ENCODE results near the gene RRAGB. TPM values are rescaled to one million over a fixed set of nuclear protein-coding genes. Genes with fewer than 3 reads are reported as not detected.
"Not testable (repeated sequence)": the region's sequence is repeated elsewhere in the genome, so short reads cannot be mapped to it uniquely, and the experiment has no call there.

RRAGB gene
- total RNA-seq, 1 donor = 34.0 TPM

DNA sequence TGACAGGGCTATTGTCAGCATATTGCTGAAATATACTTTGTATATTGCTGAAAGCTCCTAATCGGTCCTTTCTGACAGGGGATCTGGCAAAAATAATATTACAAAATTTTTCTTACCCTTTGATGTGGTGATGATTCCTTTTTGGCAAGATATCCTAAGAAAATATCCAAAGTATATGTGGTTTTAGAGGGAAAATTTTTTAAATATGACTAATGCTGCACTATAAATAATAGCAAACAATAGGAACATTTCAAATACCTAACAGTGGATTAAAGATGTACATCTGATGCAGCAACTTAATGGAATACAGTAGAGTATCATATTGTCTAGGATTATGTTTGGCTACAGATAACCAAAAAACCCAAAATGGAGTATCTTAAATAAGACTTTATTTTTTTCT is 49.6 kb downstream of the RRAGB start:
- H3K79me2 ChIP-seq (ENCODE audit: insufficient read depth, low read length) = no peaks in the 10 kb centered on the region

GRCh38 chrX:55774419-55774818 is 56.9 kb downstream of the RRAGB start:
- H3K9me3 ChIP-seq (ENCODE audit: low read depth, low read length); H3K4me2 ChIP-seq (ENCODE audit: insufficient read depth, low read length); H2AFZ ChIP-seq (ENCODE audit: low read length); H3K36me3 ChIP-seq (ENCODE audit: insufficient read depth, low read length); H3K4me1 ChIP-seq (ENCODE audit: insufficient read depth, low read length); H3K4me3 ChIP-seq (ENCODE audit: insufficient read depth, low read length); H3K27ac ChIP-seq (ENCODE audit: low read depth, low read length); H4K20me1 ChIP-seq (ENCODE audit: insufficient read depth, low read length); DNase-seq (ENCODE audit: insufficient read length, low spot score, missing footprints); H3K79me2 ChIP-seq (ENCODE audit: insufficient read depth, low read length); H3K27me3 ChIP-seq (ENCODE audit: insufficient read depth, low read length): not testable (repeated sequence)

More for the DNA sequence above, 49.6 kb downstream of the RRAGB start:
- Histone ChIP-seq H3K27me3 (ENCODE audit: insufficient read depth, low read length) (no peaks in the 10 kb centered on the region), H2AFZ (ENCODE audit: low read length) (no peak overlapping the region), H3K27ac (ENCODE audit: low read depth, low read length) (no peak overlapping the region), H3K36me3 (ENCODE audit: insufficient read depth, low read length) (no peaks in the 10 kb centered on the region), H3K4me3 (ENCODE audit: insufficient read depth, low read length) (no peak overlapping the region), H4K20me1 (ENCODE audit: insufficient read depth, low read length) (no peaks in the 10 kb centered on the region), H3K4me2 (ENCODE audit: insufficient read depth, low read length) (no peak overlapping the region), H3K9me3 (ENCODE audit: low read depth, low read length) (no peaks in the 10 kb centered on the region), H3K4me1 (ENCODE audit: insufficient read depth, low read length) (peaks cover 2% of the 10 kb centered on the region)
- DNase-seq (ENCODE audit: insufficient read length, low spot score, missing footprints) = no peak
- TF ChIP-seq, protein P1, sequence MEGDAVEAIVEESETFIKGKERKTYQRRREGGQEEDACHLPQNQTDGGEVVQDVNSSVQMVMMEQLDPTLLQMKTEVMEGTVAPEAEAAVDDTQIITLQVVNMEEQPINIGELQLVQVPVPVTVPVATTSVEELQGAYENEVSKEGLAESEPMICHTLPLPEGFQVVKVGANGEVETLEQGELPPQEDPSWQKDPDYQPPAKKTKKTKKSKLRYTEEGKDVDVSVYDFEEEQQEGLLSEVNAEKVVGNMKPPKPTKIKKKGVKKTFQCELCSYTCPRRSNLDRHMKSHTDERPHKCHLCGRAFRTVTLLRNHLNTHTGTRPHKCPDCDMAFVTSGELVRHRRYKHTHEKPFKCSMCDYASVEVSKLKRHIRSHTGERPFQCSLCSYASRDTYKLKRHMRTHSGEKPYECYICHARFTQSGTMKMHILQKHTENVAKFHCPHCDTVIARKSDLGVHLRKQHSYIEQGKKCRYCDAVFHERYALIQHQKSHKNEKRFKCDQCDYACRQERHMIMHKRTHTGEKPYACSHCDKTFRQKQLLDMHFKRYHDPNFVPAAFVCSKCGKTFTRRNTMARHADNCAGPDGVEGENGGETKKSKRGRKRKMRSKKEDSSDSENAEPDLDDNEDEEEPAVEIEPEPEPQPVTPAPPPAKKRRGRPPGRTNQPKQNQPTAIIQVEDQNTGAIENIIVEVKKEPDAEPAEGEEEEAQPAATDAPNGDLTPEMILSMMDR (IDR thresholded peaks at IDR 0.05; ENCODE audit: extremely low read depth, low read depth, low read length) = no peak

DNA sequence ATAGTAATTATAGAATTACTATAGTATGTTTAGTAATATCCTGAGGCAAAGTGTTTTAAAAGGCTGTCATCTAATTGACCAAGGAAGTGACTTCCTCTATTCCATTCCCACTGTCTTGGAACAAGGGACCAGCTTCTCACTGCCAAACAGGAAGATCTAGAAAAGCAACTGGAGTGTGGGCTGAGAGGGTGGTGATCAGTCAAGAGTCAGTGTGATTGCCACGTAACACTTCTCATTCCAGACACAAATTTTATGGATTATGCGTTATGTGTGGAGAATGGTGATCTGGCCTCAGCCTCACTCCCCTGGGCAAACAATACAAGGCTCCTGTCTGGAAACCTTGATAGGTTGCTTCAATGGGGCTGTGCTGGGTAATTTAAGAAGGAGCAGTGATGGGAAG is 60.0 kb downstream of the RRAGB start:
- DNase-seq (ENCODE audit: insufficient read length, low spot score, missing footprints) = no peak
- Histone ChIP-seq H4K20me1 (ENCODE audit: insufficient read depth, low read length) (no peaks in the 10 kb centered on the region), H3K27ac (ENCODE audit: low read depth, low read length) (no peak overlapping the region)

DNA sequence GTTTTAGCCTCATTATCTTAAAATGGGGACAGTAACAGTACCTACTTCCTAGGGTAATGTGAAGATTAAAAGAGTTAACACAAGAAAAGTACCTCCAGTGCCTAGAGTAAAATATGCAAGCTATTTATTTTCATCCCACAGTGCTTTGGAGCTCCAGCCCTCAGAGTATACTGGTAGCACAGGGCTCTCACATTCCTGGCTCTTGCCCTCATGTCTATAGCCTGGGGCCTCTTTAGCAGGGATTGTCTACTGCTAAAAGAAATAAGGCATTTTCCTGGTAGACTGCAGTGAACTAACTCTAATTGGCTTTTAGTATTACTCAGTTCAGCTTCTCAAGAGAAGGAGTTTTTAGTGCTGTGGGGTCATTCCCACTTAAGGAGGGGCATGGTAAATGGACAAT is 60.8 kb downstream of the RRAGB start:
- Histone ChIP-seq H4K20me1 (ENCODE audit: insufficient read depth, low read length) (no peaks in the 10 kb centered on the region), H3K27ac (ENCODE audit: low read depth, low read length) (no peak overlapping the region), H3K36me3 (ENCODE audit: insufficient read depth, low read length) (no peaks in the 10 kb centered on the region), H3K4me2 (ENCODE audit: insufficient read depth, low read length) (no peak overlapping the region), H3K4me3 (ENCODE audit: insufficient read depth, low read length) (no peak overlapping the region), H3K4me1 (ENCODE audit: insufficient read depth, low read length) (no peaks in the 10 kb centered on the region), H3K27me3 (ENCODE audit: insufficient read depth, low read length) (no peaks in the 10 kb centered on the region), H2AFZ (ENCODE audit: low read length) (no peak overlapping the region), H3K79me2 (ENCODE audit: insufficient read depth, low read length) (no peaks in the 10 kb centered on the region), H3K9me3 (ENCODE audit: low read depth, low read length) (no peaks in the 10 kb centered on the region)
- TF ChIP-seq, protein P1 (IDR thresholded peaks at IDR 0.05; ENCODE audit: extremely low read depth, low read depth, low read length) = no peak
- DNase-seq (ENCODE audit: insufficient read length, low spot score, missing footprints) = no peak

More for the DNA sequence above, 60.0 kb downstream of the RRAGB start:
- no peaks in the 10 kb centered on the region for H3K9me3 ChIP-seq (ENCODE audit: low read depth, low read length)
- no peak overlapping the region for H3K4me3 ChIP-seq (ENCODE audit: insufficient read depth, low read length)
- H3K79me2 ChIP-seq (ENCODE audit: insufficient read depth, low read length) = no peaks in the 10 kb centered on the region
- H2AFZ ChIP-seq (ENCODE audit: low read length) = no peak overlapping the region
- H3K36me3 ChIP-seq (ENCODE audit: insufficient read depth, low read length) = no peaks in the 10 kb centered on the region
- H3K4me2 ChIP-seq (ENCODE audit: insufficient read depth, low read length) = no peak overlapping the region
- H3K4me1 ChIP-seq (ENCODE audit: insufficient read depth, low read length) = no peaks in the 10 kb centered on the region
- TF ChIP-seq, protein P1 (IDR thresholded peaks at IDR 0.05; ENCODE audit: extremely low read depth, low read depth, low read length) = no peak
- no peaks in the 10 kb centered on the region for H3K27me3 ChIP-seq (ENCODE audit: insufficient read depth, low read length)

All from osteoblast (primary cell).